GM19035 (cell line): ENCODE measurements around the gene PPP2R2B.

ENCODE experiments used
- ATAC-seq: cut with Tn5 transposase; IDR thresholded peaks from one replicate; pipeline ENCODE4 v1.9.1; 2021; ENCODE audit not compliant: unreplicated experiment

Gene PPP2R2B

DNA sequence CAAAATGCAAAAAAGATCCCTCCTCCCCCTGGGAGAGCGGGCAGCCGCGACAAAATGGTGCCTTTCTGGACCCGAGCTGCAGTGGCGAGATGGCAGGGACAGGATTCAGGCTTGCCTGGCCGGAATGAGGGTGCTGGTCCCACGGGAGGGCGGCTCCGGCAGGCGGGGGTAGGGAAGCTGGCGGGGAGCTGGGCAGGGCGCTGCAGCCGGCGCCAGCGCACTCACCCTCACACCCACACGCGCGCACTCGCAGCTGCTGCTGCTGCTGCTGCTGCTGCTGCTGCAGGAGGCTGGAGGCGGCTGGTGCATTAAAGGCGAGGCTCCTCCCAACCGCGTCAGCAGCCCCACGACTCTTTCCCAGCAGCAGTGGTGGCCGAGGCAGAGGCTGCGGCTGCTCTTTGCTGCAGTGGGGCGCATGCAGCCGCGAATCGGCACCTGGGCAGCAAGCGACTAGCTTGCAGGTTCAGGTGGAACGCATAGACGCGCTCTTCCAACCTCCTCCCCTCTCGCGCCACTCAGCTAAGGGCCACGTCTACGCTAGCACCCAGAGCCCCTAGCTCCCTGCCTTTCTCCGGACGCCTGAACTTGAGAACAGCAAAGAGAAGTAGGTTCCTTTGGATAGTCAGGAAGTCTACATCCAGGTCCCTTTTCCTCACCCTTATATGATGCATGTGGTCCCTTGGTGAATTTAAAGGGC is at the start of gene PPP2R2B:
TSS of gene PPP2R2B (minus strand) at position 282 of the 697 bp plus-strand sequence.
- ATAC-seq: no peak

DNA sequence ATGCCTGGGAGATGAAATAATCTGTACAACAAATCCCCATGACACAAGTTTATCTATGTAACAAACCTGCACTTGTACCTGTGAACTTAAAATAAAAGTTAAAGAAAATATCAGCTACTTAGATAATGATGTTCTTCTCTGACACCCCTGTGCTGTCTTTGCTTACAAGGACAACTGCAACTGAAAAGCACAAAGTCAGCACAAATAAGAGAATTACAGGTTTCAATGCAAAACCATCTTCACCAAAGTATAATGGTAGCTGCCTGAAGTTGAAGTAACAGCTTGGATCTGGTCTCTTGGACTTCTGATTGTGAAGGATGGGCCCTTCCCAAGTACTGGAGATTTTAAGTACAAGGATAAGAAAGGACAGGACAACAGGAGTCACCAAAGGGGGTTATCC is 45.6 kb upstream of the PPP2R2B start:
- no peak for ATAC-seq

DNA sequence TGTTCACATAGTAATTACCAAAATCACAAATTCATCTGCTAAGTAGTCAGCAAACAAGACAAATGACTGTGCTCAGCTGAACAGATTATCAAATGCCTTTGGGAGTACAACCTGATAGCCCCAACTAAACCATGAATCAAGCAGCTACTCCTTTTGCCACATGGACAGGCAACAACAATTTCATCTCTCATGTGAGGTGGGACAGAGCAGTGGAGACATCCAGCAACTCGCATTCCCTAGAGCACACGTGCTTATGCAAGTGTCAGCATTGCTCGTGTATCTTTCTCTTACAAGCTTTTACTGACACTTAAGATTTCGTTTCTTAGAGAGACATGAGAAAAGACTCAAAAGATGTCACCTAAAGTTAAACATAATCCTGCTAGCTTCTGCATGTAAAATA is 42.7 kb upstream of the PPP2R2B start:
- no peak for ATAC-seq

DNA sequence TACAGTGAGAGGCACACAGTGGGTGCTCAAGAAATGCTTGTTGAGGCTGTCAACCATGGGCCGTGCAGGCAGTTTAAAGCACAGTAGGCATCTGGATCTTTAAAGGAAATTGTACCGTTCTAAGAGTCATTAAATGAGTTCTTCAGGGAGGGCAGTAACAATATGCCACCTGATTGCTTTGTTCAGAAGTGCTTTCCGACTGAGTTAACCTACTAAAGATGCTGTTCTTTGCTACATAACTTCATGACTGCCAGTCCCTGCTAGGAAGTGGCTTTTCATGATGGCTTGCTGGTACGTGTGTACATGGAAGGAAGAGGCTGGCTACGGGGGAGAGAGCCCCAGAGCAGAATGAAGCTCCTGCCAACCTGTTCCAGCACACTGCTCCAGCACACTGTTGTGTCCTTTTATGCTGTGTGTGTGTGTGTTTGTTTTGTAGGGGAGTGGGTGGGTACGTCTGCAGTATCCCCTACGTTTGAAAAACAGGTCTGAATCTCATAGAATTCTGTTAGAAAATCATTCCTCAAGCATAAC is 41.9 kb upstream of the PPP2R2B start:
- ATAC-seq: no peak

DNA sequence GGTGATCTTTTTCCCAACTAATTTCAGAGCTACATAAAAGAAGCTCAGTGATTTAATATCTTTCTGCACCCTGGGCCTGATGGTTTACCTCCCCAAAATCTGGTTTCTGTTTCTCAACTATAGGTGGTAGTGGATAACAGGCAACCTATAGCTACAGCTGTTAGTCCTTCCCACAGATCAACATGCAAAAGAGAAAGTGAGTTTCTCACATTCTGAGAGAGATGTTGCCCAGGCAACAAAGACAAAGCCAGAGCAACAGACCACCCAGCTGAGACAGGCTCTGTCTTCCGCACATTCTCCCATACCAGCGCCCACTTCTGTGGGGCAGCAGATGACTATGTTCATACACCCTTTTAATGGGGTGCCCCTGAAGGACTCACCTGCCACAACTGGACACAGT is 40.7 kb upstream of the PPP2R2B start:
- no peak for ATAC-seq

DNA sequence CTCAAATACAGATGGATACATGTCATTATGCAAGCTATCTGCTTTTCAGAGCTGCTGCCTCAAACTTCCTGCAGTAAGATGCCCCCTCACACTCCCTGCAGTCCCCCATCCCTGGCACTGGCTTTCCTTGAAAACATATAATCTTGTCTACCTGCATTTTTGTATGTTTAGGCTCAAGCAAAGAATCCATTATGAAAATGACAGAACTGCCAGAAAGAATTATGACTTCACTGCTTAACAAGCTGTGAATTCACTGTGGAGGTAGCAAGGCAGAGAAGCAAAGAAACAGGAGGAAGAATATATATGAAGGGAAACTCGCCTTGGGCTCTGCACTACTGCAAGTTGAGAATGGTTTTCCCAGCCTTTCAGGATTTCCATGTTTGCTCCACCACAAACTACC is 39.4 kb upstream of the PPP2R2B start:
- no peak for ATAC-seq

DNA sequence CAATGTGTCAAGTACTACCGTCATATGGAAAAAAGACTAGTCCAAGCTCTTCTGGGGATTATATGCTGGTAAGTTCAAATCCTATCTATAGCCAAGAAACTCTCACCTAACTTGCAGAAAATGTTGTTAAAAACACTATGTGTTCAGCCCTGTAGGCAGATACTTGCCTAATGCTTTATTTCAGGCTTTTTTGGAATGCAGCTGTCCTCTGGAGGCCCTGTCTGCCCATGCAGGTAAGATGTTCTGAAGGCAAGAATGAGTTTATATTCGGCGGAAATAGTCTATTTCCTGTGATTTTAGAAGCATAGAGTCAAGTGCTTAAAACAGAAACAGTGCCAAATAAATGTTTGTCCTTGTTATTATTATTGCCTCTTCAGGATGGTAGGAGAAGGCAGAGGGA is 34.3 kb upstream of the PPP2R2B start:
- no peak for ATAC-seq

DNA sequence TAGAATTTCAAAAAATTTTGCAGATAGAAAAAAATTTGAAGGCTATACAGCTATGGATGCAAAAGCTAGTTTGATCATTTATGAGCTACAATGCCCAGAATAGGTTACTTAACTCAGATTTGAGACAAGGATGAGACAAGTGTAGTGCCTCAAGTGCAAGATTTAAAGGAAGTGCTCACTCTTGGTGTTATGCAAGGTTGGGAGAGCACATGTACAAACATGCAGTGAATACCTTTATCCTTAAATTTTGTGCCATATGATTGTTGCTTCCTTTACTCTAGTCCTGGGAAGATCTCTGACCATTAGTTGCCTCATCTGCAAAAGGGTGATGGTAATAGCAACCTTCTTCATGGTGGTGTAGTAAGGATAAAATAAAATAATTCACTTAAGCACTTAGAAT is 31.7 kb upstream of the PPP2R2B start:
- no peak for ATAC-seq

DNA sequence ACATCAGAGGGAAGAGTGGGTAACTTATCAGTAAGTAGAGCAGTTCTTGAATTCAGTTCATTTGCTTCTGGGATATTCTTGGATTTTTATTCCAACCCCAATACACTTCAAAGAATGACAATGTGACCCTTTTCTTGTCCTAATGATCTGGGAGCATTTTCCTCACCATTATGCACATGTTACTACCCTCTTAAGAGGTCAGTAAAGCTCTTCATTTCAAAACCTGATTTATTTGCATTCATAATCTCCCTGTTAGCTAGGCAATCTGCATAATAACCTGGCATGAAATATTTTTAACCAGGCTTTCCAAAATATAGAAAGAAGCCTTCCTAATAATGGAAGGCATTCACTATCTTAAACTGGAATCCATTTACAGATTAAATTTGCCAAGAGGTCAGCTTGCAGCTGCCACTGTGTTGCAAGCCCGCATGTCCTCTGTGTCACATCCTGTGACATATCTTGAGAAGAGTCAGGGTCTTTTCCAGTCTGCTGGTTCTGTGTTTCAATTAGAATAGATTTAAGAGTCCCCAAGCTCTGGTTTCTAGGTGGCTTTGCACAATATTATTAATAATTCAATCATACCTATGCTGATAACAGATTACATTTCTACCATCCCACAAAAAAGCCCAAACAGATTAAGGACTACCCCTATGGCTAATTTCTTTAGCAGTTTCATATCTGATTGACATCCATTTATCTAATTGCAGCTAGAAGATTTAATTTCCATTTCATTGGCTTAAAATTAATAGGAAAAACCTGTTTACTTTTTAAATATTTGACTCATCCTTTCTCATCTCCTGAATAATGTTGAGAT is 30.9 kb upstream of the PPP2R2B start:
- no peak for ATAC-seq

DNA sequence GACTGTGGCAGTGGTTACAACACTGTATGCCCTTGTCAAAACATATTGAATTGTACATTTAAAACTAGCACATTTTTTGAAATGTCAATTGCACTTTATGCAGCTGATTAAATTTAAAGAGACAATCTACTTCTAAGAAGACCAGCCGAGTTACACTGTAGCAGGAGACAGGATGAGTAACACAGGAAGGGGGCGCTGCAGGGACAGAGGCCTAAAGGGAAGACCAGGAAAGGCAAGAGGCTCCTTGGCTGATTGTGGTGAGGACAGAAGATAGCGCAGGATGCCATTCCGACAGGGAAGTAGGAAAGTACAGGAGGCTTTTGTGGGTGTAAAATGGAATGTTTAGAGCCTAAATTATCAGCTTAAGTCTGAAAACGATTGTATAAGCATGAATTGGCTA is 28.2 kb upstream of the PPP2R2B start:
- no peak for ATAC-seq

DNA sequence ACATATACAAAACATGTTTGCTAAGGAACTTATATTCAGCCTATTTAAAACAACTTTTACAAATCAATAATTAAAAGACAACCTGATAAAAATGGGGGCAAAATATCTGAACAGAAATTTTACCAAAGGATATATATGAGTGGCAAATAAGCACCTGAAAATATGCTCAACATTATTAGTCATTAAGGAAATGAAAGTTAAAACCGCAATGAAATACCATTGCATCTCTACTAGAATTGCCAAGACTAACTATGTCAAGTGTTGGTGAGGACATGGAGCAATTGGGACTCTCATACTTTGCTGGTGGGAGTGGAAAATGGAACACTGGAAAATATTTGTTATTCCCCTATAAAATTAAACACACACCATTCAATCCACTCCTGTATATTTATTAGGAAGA is 26.3 kb upstream of the PPP2R2B start:
- ATAC-seq: peak; percentile 53

DNA sequence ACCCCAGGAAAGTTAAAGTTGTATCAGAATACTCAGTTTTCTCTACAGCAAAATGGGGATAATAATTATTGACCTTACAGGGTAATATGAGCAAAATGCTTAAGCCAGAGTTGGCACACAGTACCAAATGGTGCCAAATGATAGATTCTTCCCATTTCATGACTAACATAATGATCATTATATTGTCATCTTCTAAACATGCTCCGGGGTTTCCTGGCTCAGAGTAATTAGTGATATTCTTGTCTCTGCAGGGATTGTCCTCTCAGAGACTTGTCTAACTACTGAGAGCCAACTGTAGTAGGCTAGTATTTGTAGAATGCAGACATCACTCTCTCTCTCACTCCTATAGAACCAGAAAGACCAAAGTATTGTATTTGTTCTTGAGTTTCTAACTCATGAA is 25.2 kb upstream of the PPP2R2B start:
- ATAC-seq: no peak

DNA sequence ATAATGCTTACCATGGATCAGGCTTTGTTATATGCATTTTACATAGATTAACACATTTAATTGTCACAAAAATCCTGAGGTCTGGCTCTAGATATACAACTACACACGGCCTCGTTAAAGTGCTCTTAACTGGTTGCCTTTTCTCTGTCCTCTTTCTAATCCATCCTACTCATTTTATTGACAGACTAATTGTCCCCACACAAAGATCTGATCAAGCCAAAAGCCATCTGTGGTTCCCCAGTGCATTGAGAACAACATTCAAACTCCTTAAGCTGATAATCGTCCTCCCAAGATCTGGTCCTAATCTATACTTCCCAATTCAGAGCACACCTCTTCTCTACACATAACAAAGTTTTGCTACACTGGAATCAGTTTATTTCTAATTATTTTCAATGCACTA is 23.9 kb upstream of the PPP2R2B start:
- no peak for ATAC-seq

DNA sequence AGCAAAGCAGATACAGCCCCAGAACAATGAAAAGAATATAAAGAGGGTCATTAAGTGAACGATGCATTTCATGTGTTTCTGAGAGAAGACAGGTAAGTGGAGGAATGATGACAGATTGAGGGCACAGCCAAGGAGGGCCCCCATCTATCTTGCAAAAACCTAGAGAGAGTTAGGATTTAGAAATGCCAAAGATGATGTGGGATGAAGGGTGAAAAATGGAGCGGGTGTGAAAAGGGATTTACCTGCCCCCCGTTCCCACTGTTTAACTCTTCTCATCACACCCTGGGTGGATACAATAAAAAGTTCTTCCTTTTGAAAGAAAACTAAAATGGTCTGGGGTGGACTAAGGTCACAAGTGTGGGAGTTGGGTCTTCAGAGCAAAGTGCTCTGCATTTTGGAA is 18.5 kb upstream of the PPP2R2B start:
- no peak for ATAC-seq

DNA sequence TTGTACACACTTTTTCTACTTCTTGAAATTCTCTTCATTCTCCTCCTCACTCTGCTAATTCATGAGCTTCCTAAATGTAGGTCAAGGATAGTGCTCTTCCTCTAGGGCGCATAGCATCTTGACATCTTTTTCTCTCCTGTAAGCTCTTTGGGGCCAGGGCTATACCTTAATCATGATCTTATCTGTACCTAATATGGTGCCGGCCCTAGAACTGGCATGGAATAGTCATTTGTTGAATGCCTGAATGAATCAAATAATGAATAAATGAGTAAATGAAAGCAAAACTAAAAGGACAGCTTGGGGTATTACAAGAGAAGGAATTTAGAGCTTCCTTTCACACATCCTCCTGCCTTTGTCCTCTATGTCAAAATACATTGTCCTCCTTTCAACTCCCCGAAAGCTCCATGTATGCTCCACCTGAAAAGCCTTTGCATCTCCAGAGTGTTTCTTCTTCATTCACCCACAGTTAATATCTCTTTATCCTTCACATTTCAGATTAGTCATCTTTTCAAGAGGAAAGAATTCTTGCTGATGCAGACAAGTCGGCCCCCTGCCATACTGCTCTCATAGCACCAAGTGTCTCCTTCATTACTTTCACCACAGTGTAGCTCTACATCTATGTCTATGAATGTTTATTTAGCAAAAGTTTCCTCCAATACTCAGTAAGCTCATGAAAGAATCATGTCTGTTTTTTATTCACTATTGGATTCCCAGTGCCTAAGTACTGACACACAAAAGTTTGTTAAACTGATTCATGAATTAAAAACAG is 16.4 kb upstream of the PPP2R2B start:
- no peak for ATAC-seq

DNA sequence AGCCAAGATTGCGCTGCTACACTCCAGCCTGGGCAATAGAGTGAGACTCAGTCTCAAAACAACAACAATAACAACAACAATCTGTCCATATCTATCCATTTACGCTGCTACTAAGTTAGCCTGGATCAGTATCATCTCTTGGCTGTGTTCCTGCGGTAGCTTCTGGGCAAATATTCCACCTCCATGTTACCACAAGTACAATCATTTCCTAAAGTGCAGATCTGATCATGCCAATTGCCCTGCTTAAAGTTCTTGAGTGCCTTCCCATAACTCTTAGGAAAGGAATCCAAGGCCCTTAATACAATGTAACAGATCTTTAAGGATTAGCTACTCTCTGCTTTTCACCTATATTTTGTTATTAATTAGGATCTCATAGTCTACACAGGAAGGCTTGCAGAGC is 15.4 kb upstream of the PPP2R2B start:
- no peak for ATAC-seq

DNA sequence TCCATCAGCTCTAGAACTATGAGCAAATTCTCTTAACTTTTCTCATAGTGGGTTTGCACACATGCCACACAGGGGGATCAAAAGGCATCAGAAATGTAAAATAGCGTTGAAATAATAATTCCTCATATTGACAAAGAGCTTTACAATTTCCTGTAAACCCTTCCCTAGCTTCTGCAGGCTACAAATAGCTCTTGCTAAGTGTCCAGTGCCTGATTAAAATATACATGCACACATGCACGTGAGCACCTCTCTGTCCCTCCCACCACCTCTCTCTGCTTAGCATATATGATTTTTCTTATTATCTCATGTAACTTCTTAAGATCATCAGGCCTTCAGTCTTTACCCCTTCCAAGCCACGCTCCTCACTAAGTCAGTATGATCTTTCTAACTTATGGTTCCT is 13.7 kb upstream of the PPP2R2B start:
- no peak for ATAC-seq

DNA sequence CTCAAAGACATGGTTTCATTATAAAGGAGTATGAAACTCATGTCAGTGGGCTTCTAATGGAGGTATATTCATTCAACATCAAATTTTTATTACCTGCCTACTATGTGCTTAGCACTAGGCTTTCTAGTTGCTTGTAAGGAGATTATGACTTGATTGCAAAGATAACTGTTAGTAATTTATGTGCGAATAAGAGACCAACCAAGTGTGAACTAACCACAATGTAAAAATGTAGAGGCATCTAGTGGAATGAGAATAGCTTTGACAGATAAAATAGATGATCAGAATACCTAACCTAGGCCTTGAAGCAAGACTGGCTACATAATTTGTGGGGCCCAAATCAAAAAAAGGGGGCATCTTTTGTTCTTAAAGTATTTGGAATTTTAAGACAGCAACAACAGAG is 13.0 kb upstream of the PPP2R2B start:
- no peak for ATAC-seq

DNA sequence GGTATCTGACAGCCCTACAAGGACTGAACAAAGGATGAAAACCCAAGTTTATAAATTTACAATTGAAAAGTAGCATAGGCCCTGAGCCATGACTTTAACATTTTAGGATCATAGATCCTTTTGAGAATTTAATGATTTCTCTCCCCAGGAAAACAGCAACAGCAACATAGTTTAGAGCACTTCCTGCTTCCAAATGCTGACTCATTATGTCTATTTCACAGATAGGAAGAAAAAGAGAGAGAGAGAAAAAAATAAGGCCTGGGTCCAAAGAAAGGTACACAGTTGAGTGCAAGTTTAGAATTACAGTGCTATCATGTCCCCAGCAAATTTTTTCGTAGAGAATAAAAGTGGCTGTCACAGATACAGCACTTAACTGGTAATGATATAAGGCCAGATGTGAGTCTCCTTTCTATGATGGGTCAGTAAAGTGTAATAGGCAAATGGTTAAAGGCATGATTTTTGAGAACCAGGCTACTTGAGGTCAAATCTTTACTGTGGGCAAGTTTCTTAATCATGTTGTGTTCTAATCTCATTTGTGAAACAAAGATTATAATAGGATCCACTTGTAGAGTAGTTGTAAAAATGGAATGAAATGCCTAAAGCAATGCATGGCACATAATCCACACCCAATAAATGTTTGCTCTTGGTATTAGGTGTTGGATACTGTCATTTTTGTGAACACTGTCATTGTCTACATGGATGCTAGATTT is 12.3 kb upstream of the PPP2R2B start:
- ATAC-seq: no peak

DNA sequence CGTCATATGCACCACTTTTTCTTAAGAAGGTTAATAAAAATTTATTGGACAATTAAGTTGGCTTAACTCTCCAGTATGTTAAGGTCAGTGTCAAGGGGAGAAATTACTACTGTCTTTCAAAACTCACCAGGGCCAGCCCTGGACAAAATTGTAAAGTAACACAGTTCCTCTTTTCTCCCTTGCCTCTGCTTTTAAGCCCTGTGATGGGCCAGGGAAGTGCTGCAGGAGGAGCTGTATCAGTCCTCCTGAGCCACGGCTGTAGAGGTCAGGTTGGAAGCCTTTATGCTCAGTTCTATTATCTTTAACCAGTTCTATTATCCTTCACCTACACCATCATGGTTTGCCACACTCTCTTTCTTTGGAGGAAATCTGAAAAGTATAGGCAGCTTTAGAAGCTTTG is 11.5 kb upstream of the PPP2R2B start:
- ATAC-seq: no peak

DNA sequence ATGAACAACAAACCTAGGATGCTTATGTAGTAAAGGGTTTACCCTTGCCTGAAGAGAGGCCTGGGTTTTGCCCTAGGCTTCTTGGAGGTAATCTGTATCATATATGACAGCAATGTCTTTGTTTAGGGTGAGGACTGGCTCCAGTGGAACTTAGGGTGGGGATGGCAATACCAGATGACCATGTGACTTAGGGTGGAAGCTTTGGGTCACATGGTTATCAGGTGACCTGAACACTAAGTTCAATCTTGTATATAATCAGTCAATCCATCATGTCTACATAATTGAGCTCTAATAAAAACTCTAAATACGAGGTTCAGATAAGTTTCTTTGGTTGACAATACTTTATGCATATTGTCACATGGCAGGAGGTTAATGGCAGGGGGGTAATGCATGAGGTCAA is 10.6 kb upstream of the PPP2R2B start:
- no peak for ATAC-seq
